Fibroblast of lung (primary cell): ENCODE data around the gene COA7.

Source experiments
- CTCF ChIP-seq, 2 donors: IDR thresholded peaks in 1 of 2; conservative IDR thresholded peaks in 1 of 2; 1 replicate in 1 of 2; 2 replicates in 1 of 2; pipeline ENCODE4 v1.5.1; 2011 to 2012; ENCODE audit warnings: low read length in 2 of 2, control low read depth in 1 of 2, inconsistent platforms in 1 of 2, low read depth in 1 of 2, mild to moderate bottlenecking in 1 of 2
- EZH2 ChIP-seq: IDR thresholded peaks from 2 replicates; pipeline ENCODE4 v1.5.1; 2012; ENCODE audit warnings: low read length, control low read depth, mild to moderate bottlenecking; ENCODE audit errors: missing control alignments

- TF ChIP-seq CTCF (conservative IDR thresholded peaks at IDR 0.05 in 1 of 2, IDR thresholded peaks at IDR 0.05 in 1 of 2; ENCODE audit: low read depth in 1 of 2, low read length in 2 of 2), result no peak
- TF ChIP-seq EZH2, result no peak
Measured at GRCh38 chr1:52635321-52636089, 62.6 kb downstream of the COA7 start.
